NCI-H1417 (cell line): ENCODE measurements around the gene XRCC1.

ENCODE experiments used
- DNase-seq, 3 experiments: peaks; one replicate each; lab custom pipeline; 2025; lab: John Stamatoyannopoulos, UW

Gene XRCC1

DNA sequence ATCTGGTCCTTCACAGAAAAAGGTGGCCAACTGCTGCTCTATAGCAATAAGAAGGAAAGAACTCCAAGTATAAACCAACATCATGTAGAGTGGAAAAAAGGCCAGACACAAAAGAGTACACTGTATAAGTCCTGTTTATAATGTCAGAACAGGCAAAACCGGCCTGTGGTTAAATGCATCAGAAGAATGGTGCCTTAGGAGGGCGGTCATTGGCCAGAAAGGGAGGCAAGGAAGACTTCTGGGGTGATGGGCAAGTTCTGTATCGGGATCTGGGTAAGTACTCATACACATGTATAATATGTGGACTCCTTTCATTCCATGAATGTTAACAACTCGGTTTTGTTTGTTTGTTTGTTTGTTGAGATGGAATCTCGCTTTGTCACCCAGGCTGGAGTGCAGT is 52.4 kb downstream of the XRCC1 start:
- no peak for DNase-seq

DNA sequence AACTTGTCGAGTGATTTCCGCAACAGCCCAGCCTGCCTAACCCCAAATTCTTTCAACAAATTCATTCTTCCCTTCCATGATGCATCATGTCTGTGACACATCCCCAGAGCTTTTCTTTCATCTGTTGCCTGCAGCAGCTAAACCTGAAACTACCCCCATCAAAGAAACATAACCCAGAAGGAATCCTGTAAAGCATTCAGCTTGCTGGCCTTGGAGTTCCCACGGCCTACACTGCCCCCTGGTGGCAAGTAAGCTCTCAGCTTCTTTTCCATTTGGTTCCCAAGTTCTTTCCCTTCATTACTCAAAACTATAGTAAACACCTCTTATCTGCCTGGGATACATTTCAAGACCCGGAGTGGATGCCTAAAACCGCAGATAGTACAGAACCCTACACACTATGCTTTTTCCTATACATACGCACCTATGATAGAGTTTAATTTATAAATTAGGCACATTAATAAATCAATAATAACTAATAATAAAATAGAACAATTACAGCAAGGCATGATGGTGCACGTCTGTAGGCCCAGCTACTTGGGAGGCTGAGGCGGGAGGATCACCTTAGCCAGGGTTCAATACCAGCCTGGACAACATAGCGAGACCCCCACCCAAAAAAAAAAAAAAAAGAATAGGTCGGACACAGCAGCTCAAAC is 55.8 kb downstream of the XRCC1 start:
- DNase-seq = peak; percentile 51 to 86 (median 86)

DNA sequence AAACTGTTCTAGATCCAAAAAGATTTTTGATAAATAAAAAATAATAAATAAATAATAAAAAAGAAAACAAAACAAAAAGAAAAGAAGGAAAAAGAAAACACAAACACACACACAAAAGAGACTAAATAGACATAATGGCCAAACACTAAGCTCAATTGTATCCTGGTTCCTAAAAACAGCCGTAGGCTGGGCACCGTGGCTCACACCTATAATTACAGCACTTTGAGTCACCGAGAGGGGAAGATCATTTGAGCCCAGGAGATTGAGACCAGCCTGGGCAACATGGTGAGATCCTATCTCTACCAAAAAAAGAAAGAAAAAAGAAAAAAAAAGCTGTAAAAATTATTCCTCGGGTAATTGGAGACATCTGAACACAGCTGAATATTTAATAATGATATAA is 57.3 kb downstream of the XRCC1 start:
- peak in 2 of 3 experiments; percentile 18 to 68 for DNase-seq

DNA sequence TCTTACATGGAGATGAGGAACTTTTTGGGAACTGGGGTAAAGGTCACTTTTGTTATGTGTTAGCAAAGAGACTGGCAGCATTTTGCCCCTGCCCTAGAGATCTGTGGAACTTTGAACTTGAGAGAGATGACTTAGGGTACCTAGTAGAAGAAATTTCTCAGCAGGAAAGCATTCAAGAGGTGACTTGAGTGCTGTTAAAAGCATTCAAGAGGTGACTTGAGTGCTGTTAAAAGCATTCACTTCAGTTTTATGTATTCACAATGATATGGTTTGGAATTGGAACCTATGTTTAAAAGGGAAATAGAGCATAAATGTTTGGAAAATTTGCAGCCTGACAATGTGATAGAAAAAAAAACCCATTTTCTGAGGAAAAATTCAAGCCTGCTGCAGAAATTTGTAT is 62.9 kb downstream of the XRCC1 start:
- peak in 2 of 3 experiments; percentile 16 to 35 for DNase-seq

DNA sequence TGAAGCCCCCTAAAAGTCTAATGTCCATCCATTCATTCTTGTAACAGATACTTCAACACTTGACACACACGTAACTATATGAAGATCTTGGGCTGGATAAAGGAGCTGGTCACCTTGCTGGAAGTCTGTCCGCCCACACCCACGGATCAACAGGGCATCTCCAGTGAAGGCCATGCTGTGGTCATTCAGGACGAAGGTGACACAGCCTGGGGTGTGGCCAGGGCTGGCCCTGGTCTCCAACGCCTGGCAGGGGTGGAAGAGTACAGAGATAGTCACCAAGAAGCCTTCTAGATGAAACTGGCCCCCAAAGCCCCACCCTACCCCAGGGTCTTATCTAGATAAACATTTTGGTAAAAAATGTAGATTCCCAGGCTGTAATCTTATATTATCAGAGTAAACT is 64.0 kb downstream of the XRCC1 start:
- DNase-seq = no peak

DNA sequence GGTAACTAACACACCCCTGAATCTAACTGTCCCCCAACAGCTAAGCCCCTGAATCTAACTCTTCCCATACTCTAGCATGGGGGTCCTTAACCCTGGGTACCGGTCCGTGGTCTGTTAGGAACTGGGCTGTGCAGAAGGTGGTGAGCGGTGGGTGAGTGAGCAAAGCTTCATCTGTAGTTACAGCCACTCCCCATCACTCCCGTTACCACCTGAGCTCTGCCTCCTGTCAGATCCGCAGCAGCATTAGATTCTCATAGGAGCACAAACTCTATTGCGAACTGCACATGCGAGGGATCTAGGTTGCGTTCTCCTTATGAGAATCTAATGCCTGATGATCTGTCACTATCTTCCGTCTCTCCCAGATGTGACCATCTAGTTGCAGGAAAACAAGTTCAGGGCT is 64.6 kb downstream of the XRCC1 start:
- no peak for DNase-seq

DNA sequence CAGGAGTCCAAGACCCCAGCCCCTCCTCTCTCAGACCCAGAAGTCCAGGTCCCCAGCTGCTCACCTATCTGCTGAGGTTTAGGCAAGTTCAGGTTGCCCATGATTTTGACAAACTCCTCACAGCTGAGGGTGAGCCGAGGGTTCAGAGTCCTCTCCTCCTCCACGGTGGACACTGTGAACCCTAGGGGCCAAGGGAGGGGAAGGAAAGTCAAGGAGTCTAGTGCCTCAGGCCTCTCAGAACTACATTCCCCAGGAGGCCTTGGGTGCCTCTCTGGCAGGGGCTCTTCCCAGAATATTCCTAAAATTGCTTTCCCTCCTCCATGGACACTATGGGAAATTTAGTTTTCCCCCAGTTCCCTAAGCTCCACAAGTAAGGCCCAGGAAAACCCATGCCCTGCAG is 67.4 kb downstream of the XRCC1 start:
- no peak for DNase-seq

DNA sequence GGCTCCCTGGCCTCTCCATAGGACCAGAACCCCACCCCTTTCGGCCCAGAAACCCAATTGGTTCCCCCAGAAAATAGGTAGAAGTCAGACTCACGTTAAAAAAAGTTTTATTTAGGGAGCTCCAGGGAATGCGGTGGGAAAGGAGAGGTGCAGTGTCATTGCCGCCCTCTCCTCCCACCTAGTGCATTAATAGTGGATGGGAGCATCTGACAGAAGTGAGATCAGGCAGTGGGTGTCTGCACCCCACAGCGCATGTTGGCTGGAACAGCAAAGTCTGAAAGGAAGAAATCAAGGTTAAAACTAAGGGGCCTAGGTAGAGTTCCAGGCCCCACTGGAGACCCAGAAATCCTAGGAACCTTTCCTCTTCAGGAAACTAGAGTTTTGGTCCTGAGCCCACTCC is 68.7 kb downstream of the XRCC1 start:
- DNase-seq = no peak

DNA sequence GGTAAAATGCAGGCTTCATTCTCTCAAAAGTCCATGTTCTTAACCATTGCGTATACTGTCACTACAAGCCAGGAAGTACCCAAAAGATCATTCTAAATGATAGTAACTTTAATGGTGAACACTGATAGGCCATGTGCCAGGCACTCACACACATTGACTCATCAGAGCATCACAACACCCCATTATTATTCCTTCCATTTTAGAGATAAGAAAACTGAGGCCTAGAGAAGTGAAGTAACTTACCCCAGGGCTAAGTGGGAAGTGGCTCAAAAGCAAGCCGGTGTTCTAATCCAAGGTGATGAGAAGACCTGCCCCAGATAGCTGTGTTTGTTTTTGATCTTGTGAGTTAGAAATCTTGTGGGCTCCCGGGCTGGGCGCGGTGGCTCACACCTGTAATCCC is 69.4 kb downstream of the XRCC1 start:
- DNase-seq = no peak

DNA sequence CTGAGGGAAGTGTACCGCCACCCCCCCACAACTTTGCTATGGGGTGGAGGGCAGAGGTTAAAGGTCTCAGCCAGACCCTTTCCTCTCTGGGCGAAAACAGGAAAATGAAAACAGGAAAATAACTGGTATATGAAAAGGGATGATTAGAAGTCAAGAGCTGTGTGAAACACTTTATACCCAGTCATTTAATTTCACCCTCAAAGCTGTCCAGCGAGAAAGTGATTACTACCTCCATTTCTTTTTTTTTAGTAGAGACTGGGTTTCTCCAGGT is 70.2 kb downstream of the XRCC1 start:
- DNase-seq = no peak

DNA sequence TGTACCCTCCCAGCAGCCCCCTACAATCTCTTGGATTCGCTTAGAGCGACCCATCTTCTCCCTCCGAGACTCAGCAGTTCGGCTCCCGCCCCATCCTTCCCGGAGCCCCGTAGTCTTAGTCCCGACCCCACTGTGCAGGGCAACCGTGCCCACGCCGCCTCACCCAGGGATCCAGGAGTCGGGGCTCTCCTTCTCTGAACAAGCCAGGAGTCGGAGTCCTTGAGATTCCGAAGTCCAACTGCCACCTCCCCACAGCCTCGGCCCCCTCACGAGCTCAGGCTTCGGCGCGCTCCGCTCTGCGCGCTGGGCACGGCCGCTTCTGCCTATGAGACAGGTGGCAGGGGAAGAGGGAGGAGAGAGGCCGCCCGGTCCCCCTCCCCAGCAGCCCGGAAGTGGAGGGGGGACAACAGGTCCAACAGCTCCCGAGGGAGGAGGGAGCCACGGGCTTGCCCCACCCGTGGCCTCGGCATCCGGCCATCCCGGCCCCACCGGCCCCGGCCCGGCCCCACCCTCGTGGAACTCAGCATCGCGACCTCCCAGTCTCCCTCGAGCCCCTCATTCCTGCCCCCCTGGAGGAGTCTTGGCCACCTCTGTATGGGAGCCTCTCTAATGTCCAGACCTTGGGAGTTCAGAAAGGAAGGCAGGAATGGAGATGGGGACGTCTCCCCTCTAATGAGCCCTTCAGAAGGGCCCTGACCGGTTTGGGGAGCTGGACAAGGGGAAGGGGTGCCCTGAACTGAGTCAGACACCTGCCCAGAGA is 70.7 kb downstream of the XRCC1 start, which contains the start of gene PHLDB3:
Gene PHLDB3, minus strand, starts transcription at position 321 of the 760 bp plus-strand sequence. CDS start 628 bp downstream, outside the sequence.
- peak in 2 of 3 experiments; percentile 56 to 70 for DNase-seq

DNA sequence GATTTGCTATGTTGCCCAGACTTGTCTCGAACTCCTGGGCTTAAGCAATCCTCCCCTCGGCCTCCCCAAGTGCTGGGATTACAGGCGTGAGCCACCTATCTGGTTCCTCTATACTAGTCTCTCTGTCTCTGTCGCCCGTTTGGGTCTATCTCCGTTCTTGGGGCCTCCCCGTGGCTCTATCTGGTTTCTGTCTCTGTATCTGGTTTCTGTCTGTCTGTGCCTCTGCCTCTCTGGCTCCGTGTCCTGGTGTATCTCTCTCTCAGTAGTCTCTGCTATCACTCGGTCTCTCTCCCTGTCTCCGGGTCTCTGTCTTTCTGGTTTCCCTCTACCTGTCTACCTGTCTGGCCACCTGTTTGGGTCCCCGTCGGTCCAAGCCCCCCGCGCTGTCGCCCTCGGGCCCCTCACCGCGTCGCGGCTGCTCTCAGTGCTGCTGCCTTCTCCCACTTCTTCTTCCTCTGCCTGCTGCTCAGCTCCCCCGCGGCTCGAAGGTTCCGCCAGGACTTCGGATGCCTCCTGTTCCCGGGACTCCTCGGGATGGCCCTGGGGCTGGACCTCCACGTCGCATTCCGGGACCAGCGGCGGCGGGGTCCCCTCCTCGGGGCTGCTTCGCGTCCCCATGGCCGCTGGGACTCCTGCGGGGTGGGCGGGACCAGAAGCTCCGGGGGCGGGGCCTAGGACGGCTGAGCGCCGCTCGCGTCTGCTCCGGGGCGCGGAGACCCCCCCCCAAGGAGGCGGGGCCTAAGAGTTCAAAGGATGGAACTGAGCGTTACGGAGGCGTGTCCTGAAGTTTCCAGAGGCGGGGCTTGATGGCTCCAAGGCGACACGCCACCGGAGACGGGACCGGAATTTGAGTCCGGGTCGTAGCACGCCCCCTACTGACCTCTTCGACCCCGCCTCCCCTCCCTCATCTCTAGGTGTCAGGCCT is 71.6 kb downstream of the XRCC1 start:
- peak; percentile 20 to 92 (median 88) for DNase-seq

DNA sequence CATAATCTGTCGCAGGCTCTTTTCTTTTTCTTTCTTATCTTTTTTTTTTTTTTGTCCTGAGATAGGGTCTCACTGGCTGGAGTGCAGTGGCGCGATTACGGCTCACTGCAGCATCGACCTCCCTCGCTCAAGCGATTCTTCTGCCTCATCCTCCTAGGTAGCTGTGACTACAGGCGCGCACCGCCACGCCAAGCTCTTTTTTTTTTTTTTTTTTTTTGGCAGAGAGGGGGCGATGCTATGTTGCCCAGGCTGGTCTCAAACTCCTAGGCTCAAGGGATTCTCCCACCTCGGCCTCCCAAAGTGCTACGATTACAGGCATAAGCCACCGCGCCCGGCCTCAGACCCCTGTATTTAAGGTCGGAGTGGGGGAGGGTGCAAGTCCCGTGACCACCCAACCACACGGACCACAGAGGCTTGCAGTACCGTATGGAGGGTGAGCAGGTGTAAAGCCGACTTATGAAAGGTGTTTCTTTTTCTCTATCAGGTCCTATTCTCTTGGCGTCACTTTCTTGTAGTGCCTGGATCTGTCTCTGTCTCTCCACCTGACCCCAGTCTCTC is 72.8 kb downstream of the XRCC1 start:
- no peak for DNase-seq

DNA sequence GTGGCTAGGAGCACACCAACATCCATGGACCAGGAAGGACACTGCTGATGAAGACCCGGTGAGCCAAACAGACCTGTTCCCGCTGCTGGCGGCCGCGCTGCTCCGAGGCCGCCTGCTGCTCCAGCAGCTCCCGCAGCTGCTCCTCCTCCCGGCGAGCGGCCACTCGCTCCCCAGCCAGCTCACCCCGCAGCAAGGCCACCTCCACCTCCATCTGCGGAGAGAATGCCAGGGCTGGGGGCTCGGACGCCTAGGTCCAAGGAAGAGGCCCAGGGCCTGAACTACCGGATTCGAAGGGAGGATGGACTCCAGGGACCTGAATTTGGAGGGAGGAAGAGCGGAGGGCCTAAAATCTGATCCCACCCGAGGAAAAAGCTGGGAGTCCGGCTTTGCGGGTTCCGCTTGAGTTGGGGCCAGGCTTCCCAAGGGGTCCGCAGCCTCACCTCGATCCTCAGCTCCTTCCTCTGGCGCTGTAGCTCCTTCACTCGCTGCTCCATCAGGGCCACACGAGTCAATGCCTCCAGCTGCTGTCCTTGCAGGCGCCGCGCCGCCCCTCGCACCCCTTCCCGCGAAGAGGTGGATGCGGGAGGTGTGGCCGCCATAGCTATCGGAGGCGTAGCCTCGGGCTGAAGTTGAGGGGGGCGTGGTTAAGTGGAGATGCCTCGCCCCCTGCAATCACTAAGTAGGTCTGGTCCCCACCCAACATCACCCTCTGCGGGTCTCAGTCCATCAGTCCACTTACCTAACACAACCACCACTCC is 73.5 kb downstream of the XRCC1 start:
- no peak for DNase-seq

DNA sequence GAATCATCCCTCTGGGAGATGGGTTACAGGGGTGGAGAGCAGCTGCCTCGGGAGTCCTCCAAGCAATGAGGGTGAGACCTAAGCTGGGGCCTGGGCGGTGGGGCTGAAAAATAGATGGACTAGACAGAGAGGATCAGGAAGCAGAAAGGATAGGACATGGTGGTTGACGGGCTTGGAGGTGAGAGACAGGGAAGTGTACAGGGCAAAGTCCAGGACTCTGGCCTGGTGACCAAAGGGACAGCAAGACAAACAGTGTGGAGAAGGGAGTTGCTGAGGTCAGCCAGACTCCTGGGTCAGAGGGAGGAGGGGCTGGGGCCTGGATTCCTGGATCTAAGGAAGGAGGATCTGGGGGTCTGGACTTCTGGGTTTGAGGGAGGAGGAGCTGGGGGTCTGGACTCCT is 76.3 kb downstream of the XRCC1 start:
- DNase-seq = no peak

DNA sequence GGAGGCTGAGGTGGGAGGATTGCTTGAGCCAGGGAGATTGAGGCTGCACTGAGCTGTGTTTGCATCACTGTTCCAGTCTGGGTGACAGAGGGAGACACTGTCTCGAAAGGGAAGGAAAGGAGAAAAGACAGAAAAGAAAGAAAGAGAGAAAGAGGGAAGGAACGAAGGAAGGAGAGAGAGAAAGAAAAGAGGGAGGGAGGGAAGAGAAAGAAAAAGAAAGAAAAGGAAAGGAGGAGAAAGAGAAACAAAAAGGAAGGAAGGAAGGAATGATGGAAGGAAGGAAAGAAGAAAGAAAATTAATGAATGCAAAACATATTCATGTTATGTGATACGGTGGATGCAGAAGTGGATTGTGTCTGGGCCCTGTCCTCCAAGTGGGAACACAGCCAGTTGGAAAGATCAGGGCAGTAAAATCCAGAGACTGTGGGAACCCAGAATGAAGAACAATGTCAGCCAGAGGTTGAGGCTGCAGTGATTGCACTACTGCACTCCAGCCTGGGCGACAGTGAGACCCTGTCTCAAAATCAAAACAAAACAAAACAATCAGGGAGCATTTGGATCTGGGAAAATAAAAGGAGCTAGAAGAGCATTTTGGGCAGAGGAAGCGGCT is 77.0 kb downstream of the XRCC1 start:
- no peak for DNase-seq

DNA sequence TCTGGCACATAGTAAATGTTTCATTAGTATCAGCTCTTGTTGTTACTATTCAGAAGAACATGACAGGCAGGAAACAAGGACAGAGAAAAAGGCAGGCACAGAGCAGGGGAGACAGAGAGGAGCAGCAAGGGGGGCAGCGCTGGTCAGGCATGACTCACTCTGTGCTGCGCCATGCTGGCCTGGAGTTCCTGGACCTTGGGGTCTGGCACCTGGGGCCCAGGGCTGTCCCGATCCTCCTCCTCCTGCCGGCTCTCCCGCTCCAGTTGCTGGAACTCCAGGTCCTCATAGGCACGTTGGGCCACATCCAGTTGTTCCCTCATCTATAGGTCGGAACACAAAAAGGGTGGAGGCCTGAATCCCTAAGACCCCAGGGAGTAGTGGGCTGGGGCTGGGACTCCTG is 78.4 kb downstream of the XRCC1 start:
- no peak for DNase-seq

DNA sequence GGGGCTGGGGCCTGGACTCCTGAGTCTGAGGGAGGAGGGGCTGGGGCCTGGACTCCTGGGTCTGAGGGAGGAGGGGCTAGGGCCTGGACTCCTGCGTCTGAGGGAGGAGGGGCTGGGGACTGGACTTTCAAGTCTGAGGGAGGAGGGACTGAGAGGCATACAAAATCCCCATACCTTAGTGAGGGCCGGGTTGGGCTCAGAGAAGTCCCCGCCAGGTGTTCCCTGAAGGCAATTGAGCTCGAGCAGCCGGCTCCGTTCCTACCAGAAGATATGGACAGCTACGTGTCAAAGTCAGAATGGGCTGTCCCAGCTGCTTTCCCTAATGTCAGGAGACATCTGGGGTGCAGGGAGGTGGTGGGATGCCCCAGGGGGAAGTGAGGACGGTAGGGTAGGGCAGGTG is 80.2 kb downstream of the XRCC1 start:
- DNase-seq = no peak
